Activated effector memory CD4-positive, alpha-beta T cell treated with Interleukin-2 at 50 U/mL for 16 hours (primary cell): ENCODE results near the gene PRKCSH.
A peak's percentile ranks its signal among the peaks of the same experiment; 100 is the strongest.

Experiments used
- DNase-seq: peaks from one replicate; pipeline ENCODE4 v3.0.0-alpha.2; 2020

PRKCSH gene

DNA sequence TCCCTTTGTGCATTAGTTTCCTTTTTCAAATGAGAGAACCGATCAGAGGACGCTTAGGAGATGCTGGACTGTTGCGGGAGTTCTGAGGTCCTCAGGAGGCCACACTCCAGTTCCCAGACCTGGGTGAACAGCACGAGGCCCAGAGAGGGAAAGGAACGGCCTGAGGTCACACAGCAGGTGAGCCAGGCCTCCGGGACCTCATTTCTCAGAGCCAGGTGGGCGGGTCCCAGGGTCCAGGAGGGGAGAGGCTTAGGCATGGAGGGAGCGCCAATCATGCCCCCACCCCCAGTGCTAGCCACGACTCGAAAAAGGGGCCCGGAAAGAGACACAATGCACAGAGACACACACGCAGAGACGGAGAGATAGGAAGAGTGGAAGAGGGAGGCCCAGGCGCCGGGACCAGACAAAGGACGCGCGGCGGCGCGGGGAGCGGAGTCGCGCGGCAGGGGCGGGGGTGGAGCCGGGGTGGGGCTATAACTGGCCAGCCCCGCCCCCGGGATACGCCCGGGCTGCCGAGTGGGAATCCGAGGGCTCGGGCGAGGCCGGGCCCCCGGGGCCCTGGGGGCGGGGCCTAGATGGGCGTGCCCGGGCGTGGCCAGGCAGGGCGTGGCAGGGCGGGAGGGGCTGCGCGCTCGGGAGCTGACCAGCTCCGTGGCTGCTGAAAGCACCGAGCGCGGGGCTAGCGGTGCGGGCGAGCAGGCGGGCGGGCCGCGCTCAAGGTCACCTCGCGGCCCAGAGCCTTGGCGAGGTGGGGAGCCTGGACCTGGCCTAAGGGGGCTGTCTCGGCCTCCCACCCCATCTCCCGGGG is 43.9 kb downstream of the PRKCSH start:
- DNase-seq: no peak

DNA sequence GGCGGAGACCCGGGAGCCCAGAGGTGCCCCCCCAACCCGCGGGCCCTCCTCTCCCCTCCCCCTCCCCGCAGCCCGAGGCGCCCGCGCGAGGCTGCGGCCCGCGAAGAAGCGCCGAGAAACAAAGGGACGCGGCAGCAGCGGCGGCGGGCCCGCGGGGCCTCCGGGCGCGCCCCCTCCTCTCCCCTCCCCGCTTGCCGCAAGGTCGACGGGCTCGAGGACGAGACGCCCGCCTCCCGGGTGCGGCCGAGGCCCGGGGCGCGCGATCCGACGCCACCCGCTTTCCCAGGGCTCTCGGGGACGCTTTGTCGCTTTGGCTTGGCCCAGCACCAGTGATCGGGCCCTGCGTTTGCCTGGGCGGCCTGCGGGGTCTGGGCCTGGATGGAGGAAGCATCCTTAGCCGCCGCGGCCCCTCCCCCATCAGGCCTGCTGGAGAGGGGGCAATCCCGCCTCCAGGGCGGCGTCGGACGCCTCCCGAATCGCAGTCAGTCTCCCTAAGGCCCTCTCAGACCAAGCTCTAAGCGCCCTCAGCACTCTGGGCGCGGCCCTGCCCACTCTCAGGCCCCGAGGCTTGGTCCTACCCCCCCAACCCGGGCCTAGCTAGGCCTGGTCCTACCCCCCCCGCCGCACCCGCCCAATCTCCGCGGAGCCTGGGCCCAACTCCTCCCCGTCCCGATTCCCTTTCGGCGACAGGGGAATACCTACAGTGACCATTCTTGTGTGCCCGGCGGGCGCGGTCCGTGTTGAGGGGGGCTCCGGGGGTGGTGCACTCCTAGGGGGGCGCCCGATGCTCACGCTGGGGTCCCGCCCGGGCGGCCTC is 44.7 kb downstream of the PRKCSH start:
- no peak for DNase-seq

DNA sequence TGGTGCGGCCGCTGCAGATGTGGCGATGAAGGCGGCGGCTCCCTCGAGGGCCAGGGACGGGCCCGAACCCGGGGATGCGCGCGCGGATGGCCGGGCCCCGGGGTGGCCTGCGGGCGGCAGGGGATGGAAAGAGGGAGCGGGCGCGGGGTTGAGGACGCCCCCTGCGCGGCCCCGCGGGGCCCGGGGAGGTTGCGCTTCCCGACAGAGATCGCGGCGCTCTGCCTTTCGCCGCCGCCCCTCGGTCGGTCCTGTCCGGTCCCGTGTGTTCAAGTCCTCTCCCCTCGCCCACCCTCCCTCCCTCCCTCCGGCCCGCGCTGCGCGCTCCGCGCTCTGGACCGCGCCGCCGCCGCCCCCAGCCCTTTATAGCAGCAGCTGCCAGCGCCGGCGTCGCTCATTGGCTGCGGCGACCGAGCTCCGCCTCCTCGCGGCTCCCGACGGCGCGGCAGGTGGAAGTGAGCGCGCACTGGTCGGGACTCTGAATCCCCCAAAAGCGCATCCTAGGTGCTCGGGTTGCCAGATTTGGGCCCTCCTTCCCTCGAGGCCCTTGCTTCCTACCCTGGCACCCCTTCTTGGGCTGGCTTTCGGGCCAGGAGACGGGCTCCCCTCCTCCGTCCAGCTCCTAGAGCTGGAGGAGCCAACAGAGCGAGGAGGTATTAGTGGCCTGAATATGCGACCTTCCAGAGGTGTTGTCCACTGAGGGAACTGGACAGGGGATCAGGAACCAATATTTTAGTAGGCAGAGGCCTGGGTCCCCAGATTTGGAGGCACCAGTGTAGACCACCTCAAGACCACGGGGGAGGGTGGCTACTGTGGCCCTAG is 45.5 kb downstream of the PRKCSH start, which contains the start of gene ELAVL3:
ELAVL3 (minus strand) TSS at position 332 of the 819 bp plus-strand sequence. CDS start 438 bp downstream, outside the sequence.
- no peak for DNase-seq

DNA sequence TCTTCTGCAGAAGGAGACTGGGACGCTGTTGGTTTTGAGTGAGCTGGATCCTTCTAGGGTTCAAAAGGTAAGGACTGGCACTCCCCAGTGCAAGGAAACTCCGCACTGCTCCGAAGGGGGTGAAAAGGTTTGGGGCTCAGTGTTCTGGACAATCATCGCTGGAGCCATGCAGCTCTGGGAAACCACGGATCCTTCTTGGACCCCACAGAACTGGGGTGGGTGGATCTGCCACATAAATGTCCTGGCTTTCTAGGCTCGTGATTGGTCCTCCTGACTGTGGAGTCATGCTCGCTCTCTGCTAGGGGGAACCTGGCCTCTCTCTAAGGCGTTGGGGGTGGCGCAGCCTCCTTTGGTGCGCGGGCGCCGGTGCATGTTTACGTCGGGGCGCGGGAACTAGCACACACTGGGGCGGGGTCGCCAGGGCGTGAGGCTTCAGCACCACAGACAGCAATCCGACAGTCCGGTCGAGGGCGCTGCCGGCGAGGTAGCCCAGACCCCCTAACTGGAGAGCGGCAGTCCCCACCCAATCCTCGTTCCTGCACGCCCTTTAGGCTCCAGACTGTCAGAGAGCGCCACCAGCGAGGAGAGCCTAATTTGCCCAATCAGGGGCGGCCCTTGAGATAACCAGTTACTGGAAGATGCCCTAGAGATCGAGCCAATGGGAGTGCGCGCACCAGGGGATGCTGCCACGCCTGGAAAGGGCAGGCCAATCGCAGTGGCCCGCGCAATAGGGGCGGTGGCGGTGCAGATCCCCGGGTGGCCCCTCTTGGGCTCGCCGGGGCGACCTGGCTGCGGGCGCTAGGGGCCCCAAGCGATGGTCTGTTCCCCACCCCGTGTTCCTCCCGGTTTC is 46.3 kb downstream of the PRKCSH start:
- peak; percentile 25 for DNase-seq

DNA sequence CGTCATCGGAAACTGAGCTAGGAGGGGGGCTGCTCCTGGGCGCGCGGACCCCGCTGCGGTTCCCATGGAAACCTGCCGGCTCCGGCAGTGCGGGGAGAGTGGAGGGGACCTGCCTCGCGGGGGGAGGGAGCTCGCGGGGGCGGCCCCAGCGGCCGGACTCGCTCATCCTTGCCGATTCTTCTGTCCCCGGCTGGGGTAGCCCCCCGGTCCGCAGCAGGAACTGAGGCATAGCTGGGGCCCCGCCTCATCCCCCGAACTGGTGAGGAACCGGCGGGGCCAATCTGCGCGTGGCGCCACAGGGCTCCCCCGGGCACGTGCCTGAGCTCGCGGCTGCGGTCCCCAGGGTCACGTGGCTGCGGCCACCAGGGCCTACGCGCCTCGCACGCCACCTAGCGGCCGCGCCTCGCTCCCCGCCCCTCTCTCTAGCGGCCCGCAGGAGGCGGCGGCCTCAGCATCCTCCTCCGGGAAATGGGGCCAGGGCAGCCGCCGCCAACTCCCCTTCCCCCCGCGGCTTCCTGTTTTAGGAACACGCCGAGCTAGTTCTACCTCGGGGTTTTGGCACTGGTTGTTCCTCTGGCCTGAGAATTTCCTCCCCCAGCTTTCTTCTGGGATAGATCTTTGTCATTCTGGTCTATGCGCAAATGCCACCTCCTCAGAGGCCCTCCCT is 47.1 kb downstream of the PRKCSH start:
- DNase-seq: peak; percentile 79

DNA sequence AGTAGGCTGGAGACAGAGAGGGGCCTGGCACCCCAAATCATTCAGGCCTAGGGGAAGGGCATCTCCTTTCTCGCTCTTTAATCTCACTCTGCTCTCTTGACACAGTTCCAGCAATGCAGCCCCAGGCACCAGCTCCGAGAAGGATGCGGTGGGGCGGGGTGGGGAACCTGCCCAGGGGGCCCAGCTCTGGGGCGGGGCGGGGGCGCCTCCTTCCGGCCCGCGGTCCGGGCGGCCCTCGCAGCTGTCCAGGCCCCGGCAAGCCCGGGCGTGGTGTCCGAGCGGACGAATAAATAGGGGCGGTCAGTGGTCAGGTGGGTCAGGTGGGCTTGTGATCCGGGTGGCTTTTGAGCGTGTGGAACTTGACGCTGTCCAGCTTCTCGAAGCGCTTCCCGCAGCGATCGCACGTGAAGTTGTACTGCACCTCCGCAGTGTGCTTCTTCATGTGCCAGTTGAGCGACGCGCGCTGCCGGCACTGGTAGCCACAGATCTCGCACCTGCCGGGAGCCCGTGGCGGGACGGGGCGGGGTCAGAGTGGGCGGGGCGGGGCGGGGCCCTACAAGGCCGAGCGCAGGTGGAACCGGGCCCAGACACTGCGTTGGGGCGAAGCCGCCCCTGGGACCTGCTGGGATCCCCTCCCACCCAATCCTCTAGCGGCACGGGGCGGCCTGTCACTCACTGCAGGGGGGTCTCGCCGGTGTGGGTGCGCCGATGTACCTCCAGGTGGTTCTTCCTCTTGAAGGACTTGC is 48.1 kb downstream of the PRKCSH start:
- DNase-seq: no peak

DNA sequence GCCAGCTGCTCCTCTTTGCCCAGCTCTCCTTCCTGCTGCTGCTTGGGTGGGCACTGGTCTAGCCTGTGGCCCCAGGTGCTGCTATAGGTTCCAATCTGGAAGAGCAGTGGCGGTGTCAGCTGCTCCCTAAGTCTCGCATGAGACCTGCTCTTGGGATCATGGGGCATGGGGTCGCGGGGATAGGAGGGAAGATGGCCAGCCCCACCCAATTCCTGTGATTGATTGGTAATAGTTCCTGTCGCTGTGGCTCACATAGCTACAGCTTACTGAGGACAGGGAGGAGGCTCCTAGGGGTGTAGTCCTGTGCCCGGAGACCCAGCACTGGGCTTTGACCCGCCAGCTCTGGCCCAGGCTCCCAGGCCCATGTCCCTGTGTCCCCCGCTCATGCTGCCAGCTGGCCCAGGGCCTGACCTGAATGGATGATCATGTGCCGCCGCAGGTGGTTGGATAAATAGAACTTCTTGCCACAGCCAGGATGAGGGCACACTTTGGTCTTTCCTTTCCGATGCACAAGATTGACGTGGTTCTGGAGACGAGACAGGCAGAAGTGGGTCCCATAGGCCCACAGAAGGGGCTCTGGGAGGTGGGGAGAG is 49.9 kb downstream of the PRKCSH start:
- DNase-seq: no peak

DNA sequence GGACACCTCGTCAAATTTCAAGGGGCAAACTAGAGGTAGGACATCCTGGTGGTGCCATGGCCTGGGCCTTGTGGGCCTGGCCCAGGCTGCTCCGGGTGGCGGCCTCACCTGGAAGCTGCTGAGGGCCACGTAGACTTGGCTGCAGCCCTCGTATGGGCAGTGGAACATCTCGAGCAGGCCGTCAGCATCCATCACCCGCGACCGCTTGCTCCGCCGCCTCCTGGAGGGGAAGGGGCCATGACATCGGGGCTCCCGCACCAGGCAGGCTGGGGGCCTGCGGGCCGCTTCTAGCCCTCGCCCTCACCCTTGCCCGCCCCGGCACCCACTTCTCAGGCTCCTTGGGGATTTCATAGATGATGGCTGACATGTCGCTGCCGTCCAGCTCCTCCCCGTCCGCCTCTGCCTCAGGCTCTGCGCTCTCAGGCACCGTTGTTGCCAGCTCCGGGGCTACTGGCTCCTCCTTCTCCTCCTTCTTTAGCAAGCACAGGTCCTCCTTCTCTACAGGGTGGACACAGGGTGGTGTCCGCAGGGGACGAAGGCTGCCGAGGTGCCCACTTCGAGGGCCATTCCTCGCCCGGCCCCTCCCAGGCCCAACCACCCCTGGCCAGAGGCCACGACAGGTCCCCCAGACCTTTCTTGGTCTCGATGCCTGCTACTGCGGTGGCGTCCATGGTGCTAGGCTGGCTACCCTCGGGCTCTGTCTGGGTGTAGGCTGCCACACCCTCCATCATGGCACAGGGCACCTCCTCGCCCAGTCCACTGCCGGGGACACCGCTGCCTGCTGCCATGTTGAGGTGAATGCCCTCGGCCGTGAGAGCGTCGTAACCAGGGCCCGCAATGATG is 51.4 kb downstream of the PRKCSH start:
- no peak for DNase-seq

DNA sequence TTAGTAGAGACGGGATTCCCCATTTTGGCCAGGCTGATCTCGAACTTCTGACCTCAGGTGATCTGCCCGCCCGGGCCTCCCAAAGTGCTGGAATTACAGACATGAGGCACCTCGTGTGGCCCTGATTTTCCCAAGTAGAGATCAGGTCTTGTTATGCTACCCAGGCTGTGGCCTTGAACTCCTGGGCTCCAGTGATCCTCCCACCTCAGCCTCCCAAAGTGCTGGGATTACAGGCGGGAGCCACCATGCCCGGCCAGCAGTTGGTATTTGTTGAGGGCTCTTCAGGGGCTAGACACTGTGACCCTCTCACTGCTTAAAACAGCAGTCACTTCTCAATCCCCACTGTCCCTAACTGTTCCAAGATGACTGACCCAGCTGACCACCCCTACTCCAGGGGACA is 53.9 kb downstream of the PRKCSH start:
- DNase-seq: no peak

DNA sequence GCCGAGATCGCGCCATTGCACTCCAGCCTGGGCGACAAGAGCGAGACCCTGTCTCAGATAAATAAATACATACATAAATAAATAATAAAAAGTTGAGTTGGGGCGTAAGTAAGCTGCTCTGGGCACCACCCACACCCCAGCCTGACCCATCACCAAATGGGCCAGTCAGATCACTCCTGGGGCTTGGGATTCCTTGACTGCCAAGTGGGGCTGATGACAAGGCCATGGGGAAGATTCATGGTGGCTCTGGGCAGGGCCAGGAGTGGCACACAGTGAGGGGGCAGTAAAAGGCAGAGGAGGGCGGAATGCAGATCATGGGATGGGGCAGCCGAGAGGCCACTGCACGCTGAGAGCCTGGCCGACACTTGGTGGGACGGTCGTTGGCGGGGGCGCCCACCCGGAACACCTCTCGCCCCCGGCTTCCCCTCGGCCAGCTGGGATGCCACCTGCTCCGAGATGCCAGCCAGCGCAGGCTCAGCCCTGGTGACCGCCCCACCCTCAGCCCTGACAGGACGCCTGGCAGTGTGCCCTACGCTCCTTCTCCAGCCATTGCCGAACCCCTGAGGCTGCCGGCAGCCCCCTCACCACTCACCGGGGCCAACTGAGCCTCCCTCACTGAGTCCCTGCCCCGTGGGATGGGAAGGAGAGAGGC is 59.3 kb downstream of the PRKCSH start:
- no peak for DNase-seq

DNA sequence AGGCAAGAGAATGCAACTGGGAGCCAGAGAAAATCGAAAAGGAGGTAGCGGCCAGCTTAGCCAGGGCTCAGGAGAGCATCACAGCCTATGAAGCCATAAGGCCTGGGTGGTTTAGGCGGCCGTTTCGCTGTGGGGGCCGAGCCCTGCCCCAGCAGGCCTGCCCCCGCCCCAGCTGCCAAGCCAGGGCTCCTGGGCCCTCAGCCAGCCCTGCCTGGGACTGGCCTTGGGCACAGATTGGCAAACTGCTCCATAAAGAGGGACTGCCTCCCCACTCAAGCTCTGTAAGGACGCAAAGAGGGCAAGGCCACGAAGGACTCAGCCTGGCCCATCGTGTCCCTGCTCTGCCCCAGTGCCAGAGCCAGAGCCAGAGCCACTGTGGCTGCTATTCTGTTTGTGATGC is 60.0 kb downstream of the PRKCSH start:
- no peak for DNase-seq

DNA sequence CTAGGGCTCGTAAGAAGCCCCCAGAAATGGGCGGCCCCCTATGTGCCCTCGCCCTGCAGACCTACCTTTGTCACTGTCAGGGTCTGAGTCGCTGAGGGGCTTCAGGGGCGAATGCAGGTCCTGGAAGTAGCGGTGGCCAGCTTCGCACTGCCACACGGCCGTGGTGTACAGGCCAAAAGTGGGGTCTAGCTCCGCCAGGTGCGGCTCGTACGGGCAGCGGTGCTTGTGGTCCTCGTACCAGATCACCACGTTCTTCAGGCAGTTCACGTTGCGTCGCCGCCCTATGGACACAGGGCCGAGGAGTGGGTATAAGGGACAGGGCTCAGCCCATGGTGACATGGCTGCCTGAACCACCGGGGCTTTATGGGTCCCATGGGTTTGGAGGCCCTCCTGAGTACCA is 60.5 kb downstream of the PRKCSH start:
- DNase-seq: no peak

DNA sequence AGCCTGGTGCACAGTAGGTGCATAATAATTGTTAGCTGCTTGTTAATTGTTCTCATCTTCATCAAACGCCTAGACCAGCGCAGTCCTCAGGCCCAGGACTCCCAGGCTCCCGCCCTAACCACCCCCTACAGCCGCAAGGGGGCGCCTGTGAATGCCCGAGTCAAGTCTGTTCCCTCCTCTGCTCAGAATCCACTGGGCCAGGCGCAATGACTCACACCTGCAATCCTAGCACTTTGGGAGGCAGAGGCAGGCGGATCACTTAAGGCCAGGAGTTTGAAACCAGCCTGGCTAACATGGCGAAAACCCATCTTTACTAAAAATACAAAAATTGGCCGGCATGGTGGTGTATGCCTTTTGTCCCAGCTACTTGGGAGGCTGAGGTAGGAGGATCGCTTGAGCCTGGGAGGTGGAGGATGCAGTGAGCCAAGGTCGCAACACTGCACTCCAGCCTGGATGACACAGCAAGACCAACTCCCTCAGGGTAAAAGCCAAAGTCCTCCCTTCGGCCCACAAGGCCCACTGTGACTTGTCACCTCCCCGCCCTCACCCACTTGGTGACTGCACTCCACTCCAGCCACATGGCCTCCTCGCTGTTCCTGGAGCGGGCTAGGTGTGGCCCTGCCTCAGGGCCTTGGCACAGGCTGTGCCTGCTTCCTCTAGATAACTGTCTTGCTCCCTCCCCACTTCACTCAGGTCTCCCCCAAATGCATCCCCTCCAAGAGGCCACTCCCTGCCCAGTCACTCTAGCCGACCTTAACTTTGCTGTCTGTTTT is 61.1 kb downstream of the PRKCSH start:
- peak; percentile 27 for DNase-seq

DNA sequence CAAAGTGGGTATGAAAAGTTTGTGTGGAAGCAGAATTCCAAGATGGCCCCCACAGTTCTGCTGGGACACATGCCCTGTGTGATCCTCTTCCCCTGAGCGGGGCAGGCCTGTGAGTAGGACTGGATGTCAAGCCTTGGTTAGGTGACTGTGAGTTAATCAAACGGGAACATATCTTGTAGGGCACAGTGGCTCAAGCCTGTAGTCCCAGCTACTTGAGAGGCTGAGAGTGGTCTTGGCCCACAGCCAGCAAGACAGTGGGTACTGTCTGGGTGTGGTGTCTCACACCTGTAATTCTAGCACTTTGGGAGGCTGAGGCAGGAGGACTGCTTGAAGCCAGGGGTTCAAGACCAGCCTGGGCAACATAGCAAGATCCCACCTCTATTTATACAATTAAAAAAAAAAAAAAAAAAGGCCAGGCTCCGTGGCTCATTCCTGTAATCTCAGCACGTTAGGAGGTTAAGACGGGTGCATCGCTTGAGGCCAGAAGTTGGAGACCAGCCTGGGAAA is 63.8 kb downstream of the PRKCSH start:
- no peak for DNase-seq

DNA sequence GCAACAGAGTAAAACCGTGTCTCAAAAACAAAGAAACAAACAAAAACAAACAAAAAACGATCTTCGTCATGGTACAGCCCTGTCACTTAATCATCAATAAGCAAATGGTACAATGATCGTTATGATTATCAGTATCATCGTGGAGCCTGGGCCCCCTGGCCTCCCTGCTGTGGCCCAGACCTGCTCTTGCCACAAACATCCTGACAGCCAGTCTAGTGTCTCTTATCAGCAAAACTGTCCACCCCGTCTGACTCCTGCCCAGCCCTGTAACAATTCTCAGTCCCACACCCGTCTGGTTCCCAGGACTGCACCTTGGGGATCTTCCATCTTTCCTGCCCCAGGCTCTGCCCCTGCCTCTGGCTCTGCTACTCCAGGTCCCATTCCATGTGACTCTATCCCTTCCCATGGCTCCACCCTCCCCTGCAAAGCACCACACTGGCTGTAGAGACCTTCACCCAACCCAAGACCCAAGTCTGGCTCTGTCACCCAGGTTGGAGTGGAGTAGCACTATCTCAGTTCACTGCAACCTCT is 64.5 kb downstream of the PRKCSH start:
- DNase-seq: no peak
